ENCODE results near the gene C17orf100. TPM values are rescaled to one million over a fixed set of nuclear protein-coding genes. Genes with fewer than 3 reads are reported as not detected.

Gene C17orf100
- total RNA-seq, 1 donor from 2014 or later, result 6.1 TPM

DNA sequence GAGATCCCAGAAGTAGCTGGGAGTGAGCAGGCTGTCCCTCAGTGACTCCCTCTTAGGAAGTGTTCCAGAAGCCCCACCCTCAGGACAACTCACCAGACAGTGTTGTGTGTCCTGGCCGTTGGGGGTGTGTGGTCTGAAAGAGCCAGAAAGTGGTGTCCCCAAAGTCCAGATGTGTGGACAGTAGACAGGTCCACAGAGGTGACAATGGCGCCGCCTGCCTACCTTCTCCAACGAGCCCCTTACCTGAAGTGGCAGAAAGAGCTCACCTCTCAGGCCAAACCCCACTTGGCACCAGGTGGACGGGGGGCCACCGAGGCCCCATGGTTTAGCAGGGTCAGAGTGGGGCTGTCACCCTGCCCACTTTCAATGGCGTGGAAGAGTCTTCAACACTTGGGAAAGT lies 19.9 kb downstream of the C17orf100 start:
- H3K27ac Mint-ChIP-seq, result no peak overlapping the region
- H3K4me3 Mint-ChIP-seq, result no peak overlapping the region
- H3K9me3 Mint-ChIP-seq, result no peaks in the 10 kb centered on the region
- no peaks in the 10 kb centered on the region for H3K36me3 Mint-ChIP-seq
- TF ChIP-seq CTCF (IDR thresholded peaks at IDR 0.05; ENCODE audit: unreplicated experiment), result no peak
- peaks cover 26% of the 10 kb centered on the region for H3K27me3 Mint-ChIP-seq (ENCODE audit: low read depth)
- H3K4me1 Mint-ChIP-seq, result no peaks in the 10 kb centered on the region
- no peak for DNase-seq (ENCODE audit: low spot score in 2 of 2, unreplicated experiment in 2 of 2)

GRCh38 chr17:6674586-6674985 lies 23.0 kb downstream of the C17orf100 start:
- no peaks in the 10 kb centered on the region for H3K4me1 Mint-ChIP-seq
- H3K4me3 Mint-ChIP-seq, result no peak overlapping the region
- no peak for DNase-seq (ENCODE audit: low spot score in 2 of 2, unreplicated experiment in 2 of 2)
- no peak overlapping the region for H3K27ac Mint-ChIP-seq
- no peak for TF ChIP-seq CTCF (IDR thresholded peaks at IDR 0.05; ENCODE audit: unreplicated experiment)
- no peaks in the 10 kb centered on the region for H3K9me3 Mint-ChIP-seq
- H3K27me3 Mint-ChIP-seq (ENCODE audit: low read depth), result peaks cover 22% of the 10 kb centered on the region
- H3K36me3 Mint-ChIP-seq, result no peaks in the 10 kb centered on the region

GRCh38 chr17:6675201-6675825 lies 23.8 kb downstream of the C17orf100 start:
- DNase-seq (ENCODE audit: low spot score in 2 of 2, unreplicated experiment in 2 of 2), result no peak
- TF ChIP-seq CTCF (IDR thresholded peaks at IDR 0.05; ENCODE audit: unreplicated experiment), result no peak
- H3K36me3 Mint-ChIP-seq, result no peaks in the 10 kb centered on the region
- H3K4me3 Mint-ChIP-seq, result no peak overlapping the region
- H3K27ac Mint-ChIP-seq, result no peak overlapping the region
- H3K4me1 Mint-ChIP-seq, result no peaks in the 10 kb centered on the region
- no peaks in the 10 kb centered on the region for H3K9me3 Mint-ChIP-seq
- peaks cover 25% of the 10 kb centered on the region for H3K27me3 Mint-ChIP-seq (ENCODE audit: low read depth)

DNA sequence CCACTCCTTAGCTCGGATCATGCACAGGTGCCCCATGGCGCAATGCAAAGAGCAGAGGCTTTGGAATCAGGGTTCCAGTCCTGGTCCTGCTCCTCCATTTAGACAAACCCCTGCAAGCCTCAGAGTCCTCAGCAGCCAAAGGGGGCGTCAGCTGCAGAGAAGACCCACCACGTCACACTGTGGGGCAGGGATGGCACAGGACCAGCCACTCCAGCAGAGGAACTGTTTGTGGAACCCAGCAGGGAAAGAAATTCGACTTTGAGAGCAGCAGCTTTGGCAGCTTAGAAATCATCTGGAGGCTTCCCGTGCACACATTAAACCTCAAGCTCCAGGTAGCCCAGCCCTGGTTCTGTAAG lies 25.2 kb downstream of the C17orf100 start:
- H3K4me1 Mint-ChIP-seq, result no peaks in the 10 kb centered on the region
- no peak for TF ChIP-seq CTCF (IDR thresholded peaks at IDR 0.05; ENCODE audit: unreplicated experiment)
- peaks cover 27% of the 10 kb centered on the region for H3K27me3 Mint-ChIP-seq (ENCODE audit: low read depth)
- H3K27ac Mint-ChIP-seq, result no peak overlapping the region
- H3K9me3 Mint-ChIP-seq, result no peaks in the 10 kb centered on the region
- H3K4me3 Mint-ChIP-seq, result no peak overlapping the region
- no peaks in the 10 kb centered on the region for H3K36me3 Mint-ChIP-seq
- no peak for DNase-seq (ENCODE audit: low spot score in 2 of 2, unreplicated experiment in 2 of 2)

DNA sequence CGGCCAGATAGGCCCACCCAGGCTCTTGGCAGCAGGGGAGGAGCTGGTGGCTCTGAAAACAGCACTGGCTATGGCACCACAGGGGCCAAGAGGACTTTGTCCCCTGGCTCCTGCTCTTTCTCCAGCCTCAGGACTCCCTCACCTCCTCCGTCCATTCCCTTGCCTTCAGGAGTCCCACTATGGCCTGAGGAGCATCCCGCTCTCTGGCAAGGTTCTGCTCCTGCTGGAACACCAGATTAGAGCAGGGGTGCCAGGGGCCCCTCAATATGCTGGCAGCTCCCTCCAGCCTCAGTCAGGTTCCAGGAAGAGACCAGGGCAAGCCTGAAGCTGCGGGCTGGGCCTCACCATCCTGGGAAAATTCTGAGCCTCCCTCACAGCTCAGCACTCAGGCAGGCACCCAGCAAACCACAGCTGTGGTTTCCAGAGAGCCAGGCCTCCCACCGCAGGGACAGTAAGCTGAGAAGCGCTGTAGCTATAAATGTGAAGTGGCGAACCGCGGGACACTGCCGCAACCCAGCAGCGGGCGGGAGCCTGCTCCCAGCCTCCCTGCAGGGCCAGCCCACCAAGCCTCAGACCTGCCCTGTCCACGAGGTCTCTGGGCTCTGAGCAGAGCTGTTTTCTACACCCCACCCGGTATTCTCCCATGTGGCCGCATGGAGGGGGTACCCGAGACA lies 25.7 kb downstream of the C17orf100 start:
- Mint-ChIP-seq H3K27me3 (ENCODE audit: low read depth) (peaks cover 31% of the 10 kb centered on the region), H3K4me1 (no peaks in the 10 kb centered on the region), H3K36me3 (no peaks in the 10 kb centered on the region), H3K27ac (no peak overlapping the region), H3K9me3 (no peaks in the 10 kb centered on the region), H3K4me3 (no peak overlapping the region)
- no peak for TF ChIP-seq CTCF (IDR thresholded peaks at IDR 0.05; ENCODE audit: unreplicated experiment)
- DNase-seq (ENCODE audit: low spot score in 2 of 2, unreplicated experiment in 2 of 2), result no peak
